GM12892 (cell line): Measurements from ENCODE around the gene SNX27.

Source experiments
- POLR2A ChIP-seq: IDR thresholded peaks from 2 replicates; pipeline ENCODE4 v1.6.1; 2011; ENCODE audit warnings: low read depth, low read length, control low read depth
- TAF1 ChIP-seq: IDR thresholded peaks from 2 replicates; pipeline ENCODE4 v1.6.1; 2011; ENCODE audit warnings: low read depth, mild to moderate bottlenecking, control low read depth, low read length, borderline replicate concordance

DNA sequence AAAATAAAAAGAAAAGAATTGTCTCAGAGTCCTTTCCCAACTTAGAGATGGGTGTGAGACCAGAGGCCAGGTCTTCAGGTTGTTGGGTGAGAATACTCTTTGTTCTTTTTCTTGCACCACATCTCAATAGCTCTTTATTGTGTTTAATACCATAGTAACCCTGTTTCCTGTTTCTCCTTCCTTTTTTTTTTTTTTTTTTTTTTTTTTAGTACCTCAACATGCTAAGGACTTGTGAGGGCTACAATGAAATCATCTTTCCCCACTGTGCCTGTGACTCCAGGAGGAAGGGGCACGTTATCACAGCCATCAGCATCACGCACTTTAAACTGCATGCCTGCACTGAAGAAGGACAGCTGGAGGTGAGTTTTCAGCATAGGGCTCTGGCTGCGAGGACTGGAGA, 80.4 kb downstream of the SNX27 start:
- TF ChIP-seq TAF1, result no peak
- TF ChIP-seq POLR2A, result no peak
